Suprapubic skin (tissue), 3 donors: Measurements from ENCODE around the gene CD4.

Source experiments
- EP300 ChIP-seq: sonication (generic); formaldehyde crosslinking; IDR thresholded peaks from one replicate; pipeline ENCODE4 v1.6.1; 2017; ENCODE audit warnings: antibody characterized with exemption
- TF ChIP-seq, protein P1 (sequence below), 2 donors: fragments of 200-600 bp in 1 of 2; fragments of 450-650 bp in 1 of 2; sonication (generic) in 1 of 2; IDR thresholded peaks; one replicate each; pipeline ENCODE4 v1.5.1; 2016 to 2019; ENCODE audit warnings: antibody characterized with exemption in 2 of 2, mild to moderate bottlenecking in 1 of 2, moderate library complexity in 1 of 2

DNA sequence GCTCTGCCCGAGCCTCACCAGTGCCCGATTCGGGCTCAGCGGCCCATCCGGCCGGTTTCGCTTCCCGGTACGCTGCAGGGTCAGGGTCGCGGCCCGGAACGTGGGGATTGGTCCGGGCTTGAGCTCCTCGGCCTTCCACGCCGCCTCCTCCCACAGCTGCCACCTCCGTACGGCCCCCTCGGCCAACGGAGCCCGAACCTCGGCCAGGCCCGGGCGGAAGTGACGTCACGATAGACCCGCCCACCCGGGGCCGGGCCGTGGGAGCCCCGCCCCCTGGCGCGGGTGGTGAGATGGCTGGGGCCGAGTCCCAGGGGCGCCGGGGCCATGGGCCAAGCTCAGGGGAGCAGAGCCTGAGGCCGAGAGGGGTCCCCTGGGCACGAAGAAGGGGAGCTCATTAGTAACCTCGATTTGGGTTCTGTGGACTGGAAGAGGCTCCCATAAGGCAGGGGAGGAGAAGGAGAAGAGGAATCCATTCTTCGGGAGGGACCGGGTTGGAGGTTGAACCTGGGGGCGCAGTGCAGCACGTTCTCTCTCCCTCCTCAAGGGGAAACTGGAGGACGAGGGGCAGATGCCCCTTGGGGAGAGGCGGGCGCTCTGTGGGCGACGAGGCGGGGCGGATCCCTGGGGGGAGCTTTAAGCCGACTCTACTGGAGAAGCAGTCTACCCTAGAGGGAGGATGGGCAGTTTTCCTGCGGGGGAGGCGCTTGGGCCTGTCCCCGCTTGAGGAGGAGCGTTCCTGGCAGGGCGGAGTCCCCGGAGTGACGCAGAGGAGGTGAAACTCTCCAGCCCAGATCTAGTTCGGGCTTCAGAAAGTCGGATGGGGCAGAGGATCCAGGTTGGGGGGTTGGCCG lies 36.2 kb upstream of the CD4 start, which contains the start of gene MLF2:
- TF ChIP-seq, protein P1, sequence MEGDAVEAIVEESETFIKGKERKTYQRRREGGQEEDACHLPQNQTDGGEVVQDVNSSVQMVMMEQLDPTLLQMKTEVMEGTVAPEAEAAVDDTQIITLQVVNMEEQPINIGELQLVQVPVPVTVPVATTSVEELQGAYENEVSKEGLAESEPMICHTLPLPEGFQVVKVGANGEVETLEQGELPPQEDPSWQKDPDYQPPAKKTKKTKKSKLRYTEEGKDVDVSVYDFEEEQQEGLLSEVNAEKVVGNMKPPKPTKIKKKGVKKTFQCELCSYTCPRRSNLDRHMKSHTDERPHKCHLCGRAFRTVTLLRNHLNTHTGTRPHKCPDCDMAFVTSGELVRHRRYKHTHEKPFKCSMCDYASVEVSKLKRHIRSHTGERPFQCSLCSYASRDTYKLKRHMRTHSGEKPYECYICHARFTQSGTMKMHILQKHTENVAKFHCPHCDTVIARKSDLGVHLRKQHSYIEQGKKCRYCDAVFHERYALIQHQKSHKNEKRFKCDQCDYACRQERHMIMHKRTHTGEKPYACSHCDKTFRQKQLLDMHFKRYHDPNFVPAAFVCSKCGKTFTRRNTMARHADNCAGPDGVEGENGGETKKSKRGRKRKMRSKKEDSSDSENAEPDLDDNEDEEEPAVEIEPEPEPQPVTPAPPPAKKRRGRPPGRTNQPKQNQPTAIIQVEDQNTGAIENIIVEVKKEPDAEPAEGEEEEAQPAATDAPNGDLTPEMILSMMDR (IDR thresholded peaks at IDR 0.05): no peak
- no peak for TF ChIP-seq EP300
